ENCODE measurements around the gene FOXN1.

DNA sequence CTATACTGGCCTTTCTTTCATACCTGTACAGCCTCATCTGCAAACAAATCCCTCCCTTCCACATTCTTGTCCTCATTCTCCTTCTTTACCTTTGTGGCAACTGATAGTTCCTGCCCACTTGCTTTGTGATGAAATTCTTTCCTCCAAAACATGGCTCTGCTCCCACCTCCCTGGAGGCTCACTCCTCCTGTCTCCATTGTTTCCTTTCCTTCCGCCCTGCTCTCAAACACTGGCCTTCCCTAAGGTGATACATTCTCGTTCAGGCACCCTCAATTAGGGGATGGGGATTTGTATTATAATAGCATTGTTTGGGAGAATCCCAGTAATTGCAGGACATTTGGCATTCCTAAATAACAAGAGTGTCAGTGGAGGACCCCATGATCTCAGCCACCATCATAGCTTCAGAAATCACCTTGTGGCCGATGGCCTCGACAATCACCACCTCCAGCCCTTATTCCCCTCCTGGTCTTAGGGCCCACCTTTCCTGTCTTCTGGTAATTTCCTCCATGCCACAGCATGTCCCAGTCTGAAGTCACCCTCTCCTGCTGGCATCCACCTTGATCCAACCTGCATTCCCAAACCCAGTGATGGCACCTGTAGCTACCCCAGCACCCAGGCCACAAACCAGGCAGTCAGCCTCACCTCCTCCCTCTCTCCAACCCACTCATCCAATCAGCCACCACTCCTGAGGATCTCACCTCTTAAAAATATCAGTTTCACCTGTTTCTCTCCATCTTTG, 38.4 kb downstream of the FOXN1 start:
- no peak for TF ChIP-seq EZH2 (IDR thresholded peaks at IDR 0.05; ENCODE audit: low read length, missing control alignments)
- TF ChIP-seq, protein P1, sequence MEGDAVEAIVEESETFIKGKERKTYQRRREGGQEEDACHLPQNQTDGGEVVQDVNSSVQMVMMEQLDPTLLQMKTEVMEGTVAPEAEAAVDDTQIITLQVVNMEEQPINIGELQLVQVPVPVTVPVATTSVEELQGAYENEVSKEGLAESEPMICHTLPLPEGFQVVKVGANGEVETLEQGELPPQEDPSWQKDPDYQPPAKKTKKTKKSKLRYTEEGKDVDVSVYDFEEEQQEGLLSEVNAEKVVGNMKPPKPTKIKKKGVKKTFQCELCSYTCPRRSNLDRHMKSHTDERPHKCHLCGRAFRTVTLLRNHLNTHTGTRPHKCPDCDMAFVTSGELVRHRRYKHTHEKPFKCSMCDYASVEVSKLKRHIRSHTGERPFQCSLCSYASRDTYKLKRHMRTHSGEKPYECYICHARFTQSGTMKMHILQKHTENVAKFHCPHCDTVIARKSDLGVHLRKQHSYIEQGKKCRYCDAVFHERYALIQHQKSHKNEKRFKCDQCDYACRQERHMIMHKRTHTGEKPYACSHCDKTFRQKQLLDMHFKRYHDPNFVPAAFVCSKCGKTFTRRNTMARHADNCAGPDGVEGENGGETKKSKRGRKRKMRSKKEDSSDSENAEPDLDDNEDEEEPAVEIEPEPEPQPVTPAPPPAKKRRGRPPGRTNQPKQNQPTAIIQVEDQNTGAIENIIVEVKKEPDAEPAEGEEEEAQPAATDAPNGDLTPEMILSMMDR (conservative IDR thresholded peaks at IDR 0.05 in 1 of 2, IDR thresholded peaks at IDR 0.05 in 1 of 2; ENCODE audit: low read depth in 1 of 2, low read length in 2 of 2): no peak

Data from fibroblast of lung (primary cell).